Measurements from ENCODE around the gene TRAPPC3L. TPM values are rescaled to one million over a fixed set of nuclear protein-coding genes. Genes with fewer than 3 reads are reported as not detected.

TRAPPC3L gene
- total and polyA plus RNA-seq, 9 of the 15 experiments (the other 6 are each of a cell fraction or from before 2014, with no cell fraction given), result not detected

- H3K4me2 ChIP-seq (ENCODE audit: insufficient read depth, low read length), result peak overlapping the region; percentile 36; the same call in 1 of the 2 replicates
- peak; percentile 55 for FAIRE-seq
- TF ChIP-seq BRD4 (IDR thresholded peaks at IDR 0.05), result no peak
- no peak for TF ChIP-seq ZZZ3 (IDR thresholded peaks at IDR 0.05)
- no peak for TF ChIP-seq KDM1A (IDR thresholded peaks at IDR 0.05)
- TF ChIP-seq RBM15 (IDR thresholded peaks at IDR 0.05; ENCODE audit: insufficient read depth, low read length), result no peak
- no peak for TF ChIP-seq ZNF785 (CRISPR knock-in tag; IDR thresholded peaks at IDR 0.05)
- no peak for TF ChIP-seq ZNF57 (CRISPR knock-in tag; IDR thresholded peaks at IDR 0.05)
- TF ChIP-seq ILK (tag; IDR thresholded peaks at IDR 0.05; ENCODE audit: borderline replicate concordance, low read depth), result no peak
- no peak for TF ChIP-seq CREM (IDR thresholded peaks at IDR 0.05; ENCODE audit: low read depth)
- no peak for TF ChIP-seq NFXL1 (CRISPR knock-in tag; IDR thresholded peaks at IDR 0.05)
- no peak for TF ChIP-seq RFX1 (IDR thresholded peaks at IDR 0.05)
- no peak for TF ChIP-seq WHSC1 (IDR thresholded peaks at IDR 0.05; ENCODE audit: low read length)
- TF ChIP-seq PPARD (CRISPR knock-in tag; IDR thresholded peaks at IDR 0.05), result no peak
- no peak for TF ChIP-seq CEBPZ (IDR thresholded peaks at IDR 0.05; ENCODE audit: borderline replicate concordance, low read depth, low read length)
- TF ChIP-seq MYBL2 (IDR thresholded peaks at IDR 0.05; ENCODE audit: low read depth), result no peak
- TF ChIP-seq MYBL2 (CRISPR knock-in tag; IDR thresholded peaks at IDR 0.05; ENCODE audit: borderline replicate concordance), result no peak
- no peak for TF ChIP-seq NR2F6 (CRISPR knock-in tag; IDR thresholded peaks at IDR 0.05)
- peak; percentile 52; the same call in 1 of the 2 replicates for TF ChIP-seq SPI1 (IDR thresholded peaks at IDR 0.05; ENCODE audit: borderline replicate concordance, low read depth, low read length)
- TF ChIP-seq ZBTB17 (CRISPR knock-in tag; IDR thresholded peaks at IDR 0.05), result no peak
- TF ChIP-seq SRSF9 (IDR thresholded peaks at IDR 0.05; ENCODE audit: borderline replicate concordance, low read depth, low read length), result no peak
- 0 out of 2 replicates have a peak, but pooled peaks have one; percentile 25 for TF ChIP-seq SMARCE1 (IDR thresholded peaks at IDR 0.05)
These were observed 23.6 kb upstream of the TRAPPC3L start for GRCh38 chr6:116568821-116569755.

More at GRCh38 chr6:116568821-116569755, 23.6 kb upstream of the TRAPPC3L start:
- Histone ChIP-seq H4K20me1 (replicated peaks; ENCODE audit: control insufficient read depth, insufficient read depth, low read length) (no peaks in the 10 kb centered on the region), H3K27ac (ENCODE audit: extremely low read depth, low read depth, low read length) (no peak overlapping the region), H2AFZ (ENCODE audit: low read depth, low read length) (no peak overlapping the region), H3K4me1 (replicated peaks in 1 of 2; ENCODE audit: control insufficient read depth in 2 of 2, insufficient read depth in 2 of 2, low read length in 2 of 2) (peaks cover 5 to 22% of the 10 kb centered on the region in 2 experiments), H3K9me3 (replicated peaks; ENCODE audit: control insufficient read depth, insufficient read depth, low read depth, low read length) (no peaks in the 10 kb centered on the region), H3K79me2 (ENCODE audit: control insufficient read depth, insufficient read depth, low read length) (peaks cover 42% of the 10 kb centered on the region), H3K4me3 (no peak overlapping the region), H3K9ac (ENCODE audit: insufficient read depth in 1 of 2, low read depth in 2 of 2, low read length in 2 of 2) (no peak overlapping the region), H3K36me3 (ENCODE audit: control insufficient read depth, insufficient read depth, low read length) (peaks cover 8% of the 10 kb centered on the region; the same call in 2 of the 3 replicates), H3K9me1 (ENCODE audit: control insufficient read depth, insufficient read depth, low read length) (no peaks in the 10 kb centered on the region), H3K27me3 (ENCODE audit: control insufficient read depth in 2 of 2, insufficient read depth in 2 of 2, low read length in 2 of 2) (no peaks in the 10 kb centered on the region)
- ChIA-PET POLR2A (interaction anchor here (1.0 kb wide), 1 partner anchor 18 kb away, joined by 3 read pairs; no protein-coding TSS in a partner anchor), CTCF (ENCODE audit: low intra/inter-chr PET ratio) (no interaction called here)
- in situ Hi-C loops (cut with MboI) (no loop called here), intact Hi-C loops (cut with micrococcal nuclease) (no loop called here)
- DNase-seq (ENCODE audit: extremely low read depth in 1 of 4, low spot score in 3 of 4) (peak in 1 of 4 experiments; percentile 39), ATAC-seq (no peak)
- no TSS peak for BruUV-seq (replicated peaks)
- WGBS (ENCODE audit: insufficient coverage, low coverage, missing lambda C conversion rate), result 12% methylated on average over 7 of the region's 7 CpGs
